ENCODE data around the gene TRPM8. TPM values are rescaled to one million over a fixed set of nuclear protein-coding genes. Genes with fewer than 3 reads are reported as not detected.

Gene TRPM8
- total and polyA plus RNA-seq, 2 experiments from 2014 or later, result 0.11 to 0.14 TPM

DNA sequence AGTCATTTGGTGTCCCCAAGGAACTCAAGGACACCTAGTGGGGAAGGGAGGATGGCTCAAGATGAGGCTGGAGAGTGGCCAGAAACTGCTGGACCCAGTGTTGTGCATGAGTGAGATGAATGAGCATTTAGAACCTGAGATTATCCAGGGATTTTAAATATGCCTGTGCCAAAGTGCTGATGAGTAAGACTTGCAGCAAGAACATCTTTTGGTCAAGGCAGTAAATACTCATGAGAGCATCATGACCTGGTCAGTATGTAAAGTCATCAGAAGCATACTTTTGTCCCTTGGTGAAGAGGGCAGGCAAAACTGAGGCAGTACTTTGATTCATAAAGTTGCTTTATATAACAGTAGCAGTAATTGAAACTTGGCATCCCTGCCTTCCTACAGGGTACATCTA lies 130.2 kb downstream of the TRPM8 start (continued):
- TF ChIP-seq, protein P1, sequence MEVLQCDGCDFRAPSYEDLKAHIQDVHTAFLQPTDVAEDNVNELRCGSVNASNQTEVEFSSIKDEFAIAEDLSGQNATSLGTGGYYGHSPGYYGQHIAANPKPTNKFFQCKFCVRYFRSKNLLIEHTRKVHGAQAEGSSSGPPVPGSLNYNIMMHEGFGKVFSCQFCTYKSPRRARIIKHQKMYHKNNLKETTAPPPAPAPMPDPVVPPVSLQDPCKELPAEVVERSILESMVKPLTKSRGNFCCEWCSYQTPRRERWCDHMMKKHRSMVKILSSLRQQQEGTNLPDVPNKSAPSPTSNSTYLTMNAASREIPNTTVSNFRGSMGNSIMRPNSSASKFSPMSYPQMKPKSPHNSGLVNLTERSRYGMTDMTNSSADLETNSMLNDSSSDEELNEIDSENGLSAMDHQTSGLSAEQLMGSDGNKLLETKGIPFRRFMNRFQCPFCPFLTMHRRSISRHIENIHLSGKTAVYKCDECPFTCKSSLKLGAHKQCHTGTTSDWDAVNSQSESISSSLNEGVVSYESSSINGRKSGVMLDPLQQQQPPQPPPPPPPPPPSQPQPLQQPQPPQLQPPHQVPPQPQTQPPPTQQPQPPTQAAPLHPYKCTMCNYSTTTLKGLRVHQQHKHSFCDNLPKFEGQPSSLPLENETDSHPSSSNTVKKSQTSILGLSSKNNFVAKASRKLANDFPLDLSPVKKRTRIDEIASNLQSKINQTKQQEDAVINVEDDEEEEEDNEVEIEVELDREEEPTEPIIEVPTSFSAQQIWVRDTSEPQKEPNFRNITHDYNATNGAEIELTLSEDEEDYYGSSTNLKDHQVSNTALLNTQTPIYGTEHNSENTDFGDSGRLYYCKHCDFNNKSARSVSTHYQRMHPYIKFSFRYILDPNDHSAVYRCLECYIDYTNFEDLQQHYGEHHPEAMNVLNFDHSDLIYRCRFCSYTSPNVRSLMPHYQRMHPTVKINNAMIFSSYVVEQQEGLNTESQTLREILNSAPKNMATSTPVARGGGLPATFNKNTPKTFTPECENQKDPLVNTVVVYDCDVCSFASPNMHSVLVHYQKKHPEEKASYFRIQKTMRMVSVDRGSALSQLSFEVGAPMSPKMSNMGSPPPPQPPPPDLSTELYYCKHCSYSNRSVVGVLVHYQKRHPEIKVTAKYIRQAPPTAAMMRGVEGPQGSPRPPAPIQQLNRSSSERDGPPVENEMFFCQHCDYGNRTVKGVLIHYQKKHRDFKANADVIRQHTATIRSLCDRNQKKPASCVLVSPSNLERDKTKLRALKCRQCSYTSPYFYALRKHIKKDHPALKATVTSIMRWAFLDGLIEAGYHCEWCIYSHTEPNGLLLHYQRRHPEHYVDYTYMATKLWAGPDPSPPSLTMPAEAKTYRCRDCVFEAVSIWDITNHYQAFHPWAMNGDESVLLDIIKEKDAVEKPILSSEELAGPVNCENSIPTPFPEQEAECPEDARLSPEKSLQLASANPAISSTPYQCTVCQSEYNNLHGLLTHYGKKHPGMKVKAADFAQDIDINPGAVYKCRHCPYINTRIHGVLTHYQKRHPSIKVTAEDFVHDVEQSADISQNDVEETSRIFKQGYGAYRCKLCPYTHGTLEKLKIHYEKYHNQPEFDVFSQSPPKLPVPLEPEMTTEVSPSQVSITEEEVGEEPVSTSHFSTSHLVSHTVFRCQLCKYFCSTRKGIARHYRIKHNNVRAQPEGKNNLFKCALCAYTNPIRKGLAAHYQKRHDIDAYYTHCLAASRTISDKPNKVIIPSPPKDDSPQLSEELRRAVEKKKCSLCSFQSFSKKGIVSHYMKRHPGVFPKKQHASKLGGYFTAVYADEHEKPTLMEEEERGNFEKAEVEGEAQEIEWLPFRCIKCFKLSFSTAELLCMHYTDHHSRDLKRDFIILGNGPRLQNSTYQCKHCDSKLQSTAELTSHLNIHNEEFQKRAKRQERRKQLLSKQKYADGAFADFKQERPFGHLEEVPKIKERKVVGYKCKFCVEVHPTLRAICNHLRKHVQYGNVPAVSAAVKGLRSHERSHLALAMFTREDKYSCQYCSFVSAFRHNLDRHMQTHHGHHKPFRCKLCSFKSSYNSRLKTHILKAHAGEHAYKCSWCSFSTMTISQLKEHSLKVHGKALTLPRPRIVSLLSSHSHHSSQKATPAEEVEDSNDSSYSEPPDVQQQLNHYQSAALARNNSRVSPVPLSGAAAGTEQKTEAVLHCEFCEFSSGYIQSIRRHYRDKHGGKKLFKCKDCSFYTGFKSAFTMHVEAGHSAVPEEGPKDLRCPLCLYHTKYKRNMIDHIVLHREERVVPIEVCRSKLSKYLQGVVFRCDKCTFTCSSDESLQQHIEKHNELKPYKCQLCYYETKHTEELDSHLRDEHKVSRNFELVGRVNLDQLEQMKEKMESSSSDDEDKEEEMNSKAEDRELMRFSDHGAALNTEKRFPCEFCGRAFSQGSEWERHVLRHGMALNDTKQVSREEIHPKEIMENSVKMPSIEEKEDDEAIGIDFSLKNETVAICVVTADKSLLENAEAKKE (CRISPR knock-in tag; IDR thresholded peaks at IDR 0.05), result no peak
- no peak for TF ChIP-seq STAT1 (IDR thresholded peaks at IDR 0.05; ENCODE audit: unreplicated experiment)

DNA sequence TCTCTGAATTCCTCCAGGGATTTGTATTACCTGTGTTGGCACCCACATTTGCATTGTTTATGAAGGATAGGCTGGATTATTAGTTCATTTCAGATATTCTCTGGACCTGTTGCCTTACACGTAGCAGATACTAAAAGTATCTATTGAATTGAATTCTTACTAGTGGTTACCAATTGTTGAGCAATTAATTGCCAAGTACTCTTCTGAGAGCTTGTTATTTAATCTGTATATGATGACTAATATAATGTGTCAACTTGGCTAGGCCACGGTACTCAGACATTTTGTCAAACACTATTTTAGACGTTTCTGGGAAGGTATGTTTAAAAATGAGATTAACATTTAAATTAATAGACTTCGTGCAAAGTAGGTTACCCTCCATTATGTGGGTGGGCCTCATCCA lies 130.9 kb downstream of the TRPM8 start:
- Mint-ChIP-seq H3K4me3 (no peak overlapping the region), H3K36me3 (ENCODE audit: low read depth) (no peaks in the 10 kb centered on the region), H3K9me3 (no peaks in the 10 kb centered on the region), H3K27me3 (ENCODE audit: insufficient read depth, low read depth, poor library complexity) (no peaks in the 10 kb centered on the region), H3K27ac (no peak overlapping the region), H3K4me1 (peaks cover 9% of the 10 kb centered on the region)
- no peaks in the 10 kb centered on the region for H3K27me3 ChIP-seq (ENCODE audit: insufficient read depth)
- no peak overlapping the region for H3K4me2 ChIP-seq
- no peak for DNase-seq (ENCODE audit: low spot score)
- no peak overlapping the region for H2AFZ ChIP-seq
- no peaks in the 10 kb centered on the region for H4K20me1 ChIP-seq (replicated peaks; ENCODE audit: insufficient read depth)
- H3K79me2 ChIP-seq (replicated peaks; ENCODE audit: insufficient read depth), result no peaks in the 10 kb centered on the region
- no peaks in the 10 kb centered on the region for H3K36me3 ChIP-seq (ENCODE audit: insufficient read depth)
- no peaks in the 10 kb centered on the region for H3F3A ChIP-seq (replicated peaks; ENCODE audit: low read depth)
- no peak for ATAC-seq
- no peak for TF ChIP-seq CREB1 (CRISPR knock-in tag; IDR thresholded peaks at IDR 0.05; ENCODE audit: low read depth)
- no peak for TF ChIP-seq JUNB (IDR thresholded peaks at IDR 0.05; ENCODE audit: unreplicated experiment)
- TF ChIP-seq, protein P2, sequence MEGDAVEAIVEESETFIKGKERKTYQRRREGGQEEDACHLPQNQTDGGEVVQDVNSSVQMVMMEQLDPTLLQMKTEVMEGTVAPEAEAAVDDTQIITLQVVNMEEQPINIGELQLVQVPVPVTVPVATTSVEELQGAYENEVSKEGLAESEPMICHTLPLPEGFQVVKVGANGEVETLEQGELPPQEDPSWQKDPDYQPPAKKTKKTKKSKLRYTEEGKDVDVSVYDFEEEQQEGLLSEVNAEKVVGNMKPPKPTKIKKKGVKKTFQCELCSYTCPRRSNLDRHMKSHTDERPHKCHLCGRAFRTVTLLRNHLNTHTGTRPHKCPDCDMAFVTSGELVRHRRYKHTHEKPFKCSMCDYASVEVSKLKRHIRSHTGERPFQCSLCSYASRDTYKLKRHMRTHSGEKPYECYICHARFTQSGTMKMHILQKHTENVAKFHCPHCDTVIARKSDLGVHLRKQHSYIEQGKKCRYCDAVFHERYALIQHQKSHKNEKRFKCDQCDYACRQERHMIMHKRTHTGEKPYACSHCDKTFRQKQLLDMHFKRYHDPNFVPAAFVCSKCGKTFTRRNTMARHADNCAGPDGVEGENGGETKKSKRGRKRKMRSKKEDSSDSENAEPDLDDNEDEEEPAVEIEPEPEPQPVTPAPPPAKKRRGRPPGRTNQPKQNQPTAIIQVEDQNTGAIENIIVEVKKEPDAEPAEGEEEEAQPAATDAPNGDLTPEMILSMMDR (conservative IDR thresholded peaks at IDR 0.05; ENCODE audit: low read depth in 2 of 2), result no peak
- TF ChIP-seq EZH2phosphoT487 (IDR thresholded peaks at IDR 0.05; ENCODE audit: unreplicated experiment), result no peak
- no peak for TF ChIP-seq ZNF331 (CRISPR knock-in tag; IDR thresholded peaks at IDR 0.05; ENCODE audit: low read depth)
- TF ChIP-seq, protein P3, sequence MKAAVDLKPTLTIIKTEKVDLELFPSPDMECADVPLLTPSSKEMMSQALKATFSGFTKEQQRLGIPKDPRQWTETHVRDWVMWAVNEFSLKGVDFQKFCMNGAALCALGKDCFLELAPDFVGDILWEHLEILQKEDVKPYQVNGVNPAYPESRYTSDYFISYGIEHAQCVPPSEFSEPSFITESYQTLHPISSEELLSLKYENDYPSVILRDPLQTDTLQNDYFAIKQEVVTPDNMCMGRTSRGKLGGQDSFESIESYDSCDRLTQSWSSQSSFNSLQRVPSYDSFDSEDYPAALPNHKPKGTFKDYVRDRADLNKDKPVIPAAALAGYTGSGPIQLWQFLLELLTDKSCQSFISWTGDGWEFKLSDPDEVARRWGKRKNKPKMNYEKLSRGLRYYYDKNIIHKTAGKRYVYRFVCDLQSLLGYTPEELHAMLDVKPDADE (IDR thresholded peaks at IDR 0.05), result no peak
- TF ChIP-seq, protein P4, sequence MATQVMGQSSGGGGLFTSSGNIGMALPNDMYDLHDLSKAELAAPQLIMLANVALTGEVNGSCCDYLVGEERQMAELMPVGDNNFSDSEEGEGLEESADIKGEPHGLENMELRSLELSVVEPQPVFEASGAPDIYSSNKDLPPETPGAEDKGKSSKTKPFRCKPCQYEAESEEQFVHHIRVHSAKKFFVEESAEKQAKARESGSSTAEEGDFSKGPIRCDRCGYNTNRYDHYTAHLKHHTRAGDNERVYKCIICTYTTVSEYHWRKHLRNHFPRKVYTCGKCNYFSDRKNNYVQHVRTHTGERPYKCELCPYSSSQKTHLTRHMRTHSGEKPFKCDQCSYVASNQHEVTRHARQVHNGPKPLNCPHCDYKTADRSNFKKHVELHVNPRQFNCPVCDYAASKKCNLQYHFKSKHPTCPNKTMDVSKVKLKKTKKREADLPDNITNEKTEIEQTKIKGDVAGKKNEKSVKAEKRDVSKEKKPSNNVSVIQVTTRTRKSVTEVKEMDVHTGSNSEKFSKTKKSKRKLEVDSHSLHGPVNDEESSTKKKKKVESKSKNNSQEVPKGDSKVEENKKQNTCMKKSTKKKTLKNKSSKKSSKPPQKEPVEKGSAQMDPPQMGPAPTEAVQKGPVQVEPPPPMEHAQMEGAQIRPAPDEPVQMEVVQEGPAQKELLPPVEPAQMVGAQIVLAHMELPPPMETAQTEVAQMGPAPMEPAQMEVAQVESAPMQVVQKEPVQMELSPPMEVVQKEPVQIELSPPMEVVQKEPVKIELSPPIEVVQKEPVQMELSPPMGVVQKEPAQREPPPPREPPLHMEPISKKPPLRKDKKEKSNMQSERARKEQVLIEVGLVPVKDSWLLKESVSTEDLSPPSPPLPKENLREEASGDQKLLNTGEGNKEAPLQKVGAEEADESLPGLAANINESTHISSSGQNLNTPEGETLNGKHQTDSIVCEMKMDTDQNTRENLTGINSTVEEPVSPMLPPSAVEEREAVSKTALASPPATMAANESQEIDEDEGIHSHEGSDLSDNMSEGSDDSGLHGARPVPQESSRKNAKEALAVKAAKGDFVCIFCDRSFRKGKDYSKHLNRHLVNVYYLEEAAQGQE (IDR thresholded peaks at IDR 0.05; ENCODE audit: unreplicated experiment), result no peak
- no peak overlapping the region for H3K27ac ChIP-seq (ENCODE audit: low read depth)
- no peak overlapping the region for H3K4me3 ChIP-seq
- H3K9me2 ChIP-seq (ENCODE audit: insufficient read depth), result 0 out of 2 replicates have a peak, but pooled peaks cover 14% of the 10 kb centered on the region
- 0 out of 2 replicates have a peak, but pooled peaks cover 5% of the 10 kb centered on the region for H3K4me1 ChIP-seq (ENCODE audit: insufficient read depth)

Measured in GM23338 (cell line).